Measurements from ENCODE around the gene PPP4R2.

PPP4R2 gene

DNA sequence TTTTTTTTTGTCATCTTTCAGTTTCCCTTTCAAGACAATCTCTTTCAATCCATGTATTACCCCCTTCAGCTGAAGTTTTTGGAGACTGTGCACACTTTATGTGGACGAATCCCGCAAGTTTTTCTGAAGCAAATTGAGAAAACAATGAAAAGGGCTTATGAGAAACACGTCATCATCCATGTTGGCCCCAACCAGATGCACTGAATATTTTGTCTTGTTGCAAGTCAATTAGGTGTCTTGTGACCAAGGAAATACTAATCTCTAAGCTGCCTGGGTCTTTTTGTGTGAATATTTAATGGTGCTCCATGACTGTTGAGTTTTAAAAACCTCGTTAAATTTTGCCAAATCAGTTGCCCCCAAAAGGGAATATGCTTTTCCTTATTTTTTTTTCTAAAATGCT is 21.7 kb upstream of the PPP4R2 start:
- no peak overlapping the region for H3K27ac ChIP-seq
- TF ChIP-seq ZFX (IDR thresholded peaks at IDR 0.05) (no peak), CTCF (conservative IDR thresholded peaks at IDR 0.05) (no peak)

DNA sequence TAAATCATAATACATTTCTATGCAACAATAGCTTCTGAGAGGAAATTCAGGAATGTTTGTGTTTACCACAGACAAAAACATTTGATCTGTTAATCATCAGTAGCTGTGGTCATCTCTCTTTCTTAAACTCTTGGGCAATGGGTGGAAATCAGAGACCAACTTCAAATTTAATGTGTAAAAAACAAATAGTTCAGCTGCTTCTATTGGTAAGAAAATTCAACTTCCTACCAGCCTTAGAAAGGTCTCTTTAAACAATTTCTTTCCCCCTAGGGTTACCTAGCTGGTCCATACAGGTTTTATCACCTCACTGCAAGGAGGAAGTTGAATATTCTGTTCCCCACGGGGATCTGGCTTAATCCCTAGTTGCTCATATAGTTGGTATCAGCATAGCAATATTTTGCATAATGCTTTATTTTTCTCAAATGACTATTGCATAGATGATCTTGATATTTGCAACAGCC is 20.3 kb upstream of the PPP4R2 start:
- no peak overlapping the region for H3K27ac ChIP-seq
- TF ChIP-seq CTCF (conservative IDR thresholded peaks at IDR 0.05) (no peak), ZFX (IDR thresholded peaks at IDR 0.05) (no peak)

DNA sequence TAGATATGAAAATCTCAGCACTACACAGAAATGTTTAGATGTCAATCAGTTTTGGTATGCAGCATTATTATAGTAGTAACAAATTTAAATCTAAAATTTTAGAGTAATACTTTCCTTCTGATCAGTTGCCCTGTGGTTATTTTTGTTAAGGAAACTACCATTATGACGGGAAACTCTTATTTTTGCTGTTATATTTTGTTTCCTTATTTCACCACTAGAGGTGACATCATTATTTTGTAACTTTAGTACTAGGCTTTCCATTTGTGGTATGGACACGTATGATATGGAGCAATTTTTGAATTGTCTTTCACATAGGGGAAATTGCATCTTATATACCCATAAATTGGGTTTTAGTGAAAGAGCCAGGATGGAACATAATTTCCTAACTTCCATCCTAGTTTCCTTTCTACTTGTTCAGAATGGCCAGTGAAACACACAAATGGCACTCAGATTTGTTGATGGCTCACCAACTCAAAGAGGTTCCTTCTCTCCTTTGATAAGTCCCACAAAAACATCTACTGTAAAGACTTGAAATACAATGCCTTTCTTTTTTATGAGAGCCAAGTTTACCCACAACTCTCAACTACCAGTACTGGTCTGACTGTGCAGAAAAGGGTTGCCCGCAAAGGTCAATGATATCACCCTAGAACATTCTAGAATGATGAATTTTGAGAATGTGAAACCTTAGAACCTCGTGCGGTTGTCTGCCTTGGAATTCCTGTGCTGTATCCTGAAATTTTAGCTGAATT is 19.4 kb upstream of the PPP4R2 start:
- TF ChIP-seq CTCF (conservative IDR thresholded peaks at IDR 0.05) = peak; percentile 28
- TF ChIP-seq ZFX (IDR thresholded peaks at IDR 0.05) = no peak

GRCh38 chr3:72982609-72983366 is 13.8 kb upstream of the PPP4R2 start:
- no peak overlapping the region for H3K27ac ChIP-seq
- no peak for TF ChIP-seq ZFX (IDR thresholded peaks at IDR 0.05)
- no peak for TF ChIP-seq CTCF (conservative IDR thresholded peaks at IDR 0.05)

More for the DNA sequence above, 19.4 kb upstream of the PPP4R2 start:
- no peak overlapping the region for H3K27ac ChIP-seq

- no peak for TF ChIP-seq CTCF (conservative IDR thresholded peaks at IDR 0.05)
- TF ChIP-seq ZFX (IDR thresholded peaks at IDR 0.05) = no peak
- H3K27ac ChIP-seq = no peak overlapping the region
Measured at GRCh38 chr3:72985576-72985975, 11.0 kb upstream of the PPP4R2 start.

DNA sequence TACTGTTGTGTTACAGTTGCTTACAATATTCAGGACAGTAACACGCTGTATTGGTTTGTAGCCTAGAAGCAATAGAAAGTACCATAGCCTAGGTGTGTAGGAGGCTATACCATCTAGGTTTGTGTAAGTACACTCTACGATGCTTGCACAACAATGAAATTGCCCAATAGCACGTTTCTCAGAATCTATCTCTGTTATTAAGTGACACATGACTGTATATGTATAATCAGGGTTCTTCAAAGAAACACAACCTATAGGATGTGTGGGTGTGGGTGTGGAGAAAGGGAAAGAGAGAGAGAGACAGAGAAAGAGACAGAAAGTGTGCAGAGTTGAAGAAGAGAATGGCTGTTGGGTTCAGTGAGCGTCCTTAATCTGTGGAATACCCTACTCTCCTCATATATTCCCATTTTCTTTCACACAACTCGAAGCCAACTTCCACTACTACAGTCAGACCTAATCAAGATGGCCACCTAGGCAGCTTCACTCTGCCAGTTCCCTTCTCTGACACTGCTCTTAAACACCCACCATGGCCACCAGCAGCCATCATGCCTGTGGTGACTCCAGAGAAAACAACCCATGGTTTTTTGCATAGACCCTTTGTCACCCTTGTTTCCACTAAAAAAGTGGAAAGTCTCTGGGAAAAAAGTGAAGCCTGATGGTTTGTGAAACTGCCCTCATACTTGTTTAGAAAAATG is 5.8 kb upstream of the PPP4R2 start:
- TF ChIP-seq CTCF (conservative IDR thresholded peaks at IDR 0.05) (no peak), ZFX (IDR thresholded peaks at IDR 0.05) (no peak)
- no peak overlapping the region for H3K27ac ChIP-seq

- no peak for TF ChIP-seq CTCF (conservative IDR thresholded peaks at IDR 0.05)
- no peak for TF ChIP-seq ZFX (IDR thresholded peaks at IDR 0.05)
Measured at GRCh38 chr3:72991522-72991921, 5.1 kb upstream of the PPP4R2 start.

More at GRCh38 chr3:72991522-72991921, 5.1 kb upstream of the PPP4R2 start:
- no peak overlapping the region for H3K27ac ChIP-seq

Data from C4-2B (cell line).